ENCODE results near the gene ZNF277. TPM values are rescaled to one million over a fixed set of nuclear protein-coding genes. Genes with fewer than 3 reads are reported as not detected.

The ZNF277 gene
- total RNA-seq, 4 donors from 2014 or later, result 19.5 to 27.1 (median 25.7) TPM

GRCh38 chr7:112347088-112347487, 140.6 kb downstream of the ZNF277 start:
- TF ChIP-seq EP300 (IDR thresholded peaks at IDR 0.05) (no peak), POLR2AphosphoS5 (IDR thresholded peaks at IDR 0.05) (no peak), POLR2A (IDR thresholded peaks at IDR 0.05; ENCODE audit: low read depth) (no peak)
- TF ChIP-seq, protein P1, sequence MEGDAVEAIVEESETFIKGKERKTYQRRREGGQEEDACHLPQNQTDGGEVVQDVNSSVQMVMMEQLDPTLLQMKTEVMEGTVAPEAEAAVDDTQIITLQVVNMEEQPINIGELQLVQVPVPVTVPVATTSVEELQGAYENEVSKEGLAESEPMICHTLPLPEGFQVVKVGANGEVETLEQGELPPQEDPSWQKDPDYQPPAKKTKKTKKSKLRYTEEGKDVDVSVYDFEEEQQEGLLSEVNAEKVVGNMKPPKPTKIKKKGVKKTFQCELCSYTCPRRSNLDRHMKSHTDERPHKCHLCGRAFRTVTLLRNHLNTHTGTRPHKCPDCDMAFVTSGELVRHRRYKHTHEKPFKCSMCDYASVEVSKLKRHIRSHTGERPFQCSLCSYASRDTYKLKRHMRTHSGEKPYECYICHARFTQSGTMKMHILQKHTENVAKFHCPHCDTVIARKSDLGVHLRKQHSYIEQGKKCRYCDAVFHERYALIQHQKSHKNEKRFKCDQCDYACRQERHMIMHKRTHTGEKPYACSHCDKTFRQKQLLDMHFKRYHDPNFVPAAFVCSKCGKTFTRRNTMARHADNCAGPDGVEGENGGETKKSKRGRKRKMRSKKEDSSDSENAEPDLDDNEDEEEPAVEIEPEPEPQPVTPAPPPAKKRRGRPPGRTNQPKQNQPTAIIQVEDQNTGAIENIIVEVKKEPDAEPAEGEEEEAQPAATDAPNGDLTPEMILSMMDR (IDR thresholded peaks at IDR 0.05), result no peak
- Histone ChIP-seq H3K4me1 (peaks cover 0 to 7% (median 3%) of the 10 kb centered on the region in 4 donors), H3K9me3 (peaks cover 0 to 5% (median 3%) of the 10 kb centered on the region in 4 donors), H3K4me3 (no peak overlapping the region), H3K27ac (replicated peaks in 1 of 4) (no peak overlapping the region), H3K36me3 (peaks cover 0 to 25% (median 15%) of the 10 kb centered on the region in 4 donors), H3K27me3 (no peaks in the 10 kb centered on the region)
- no peak for DNase-seq (ENCODE audit: extremely low spot score)
- intact Hi-C loops (cut with DNase I), result no loop called here

DNA sequence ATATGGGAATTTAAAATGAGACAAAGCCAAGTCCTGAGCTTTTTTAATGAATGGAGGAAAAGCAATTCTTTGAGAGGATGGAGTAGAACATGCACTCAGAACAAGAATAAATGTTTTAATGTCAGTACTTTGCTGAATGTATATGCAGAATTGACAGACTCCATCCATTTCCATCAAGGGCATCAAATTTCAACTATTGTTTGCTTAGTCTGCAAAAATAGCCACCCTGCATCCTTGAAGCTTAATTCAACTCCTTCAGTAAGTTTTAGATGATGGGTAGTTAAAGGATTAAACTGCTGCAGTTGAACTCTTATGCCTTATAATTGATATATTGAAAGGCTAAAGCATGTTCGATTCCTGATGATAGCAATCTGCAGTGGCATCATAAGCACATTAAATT, 144.1 kb downstream of the ZNF277 start:
- Histone ChIP-seq H3K27me3 (no peaks in the 10 kb centered on the region), H3K4me1 (peaks cover 0 to 7% (median 3%) of the 10 kb centered on the region in 4 donors), H3K27ac (replicated peaks in 1 of 4) (no peak overlapping the region), H3K9me3 (peaks cover 0 to 5% (median 3%) of the 10 kb centered on the region in 4 donors), H3K36me3 (no peaks in the 10 kb centered on the region), H3K4me3 (no peak overlapping the region)
- TF ChIP-seq POLR2A (IDR thresholded peaks at IDR 0.05; ENCODE audit: low read depth) (no peak), EP300 (IDR thresholded peaks at IDR 0.05) (no peak)
- TF ChIP-seq, protein P1 (IDR thresholded peaks at IDR 0.05), result no peak
- no peak for DNase-seq (ENCODE audit: extremely low spot score)
- 91% methylated on average over 1 of the region's 1 CpG for WGBS
- intact Hi-C loops (cut with DNase I), result no loop called here

- no peaks in the 10 kb centered on the region for H3K9me3 ChIP-seq
- intact Hi-C loops (cut with DNase I), result no loop called here
- H3K36me3 ChIP-seq, result no peaks in the 10 kb centered on the region
- no peak for DNase-seq (ENCODE audit: extremely low spot score)
- H3K27ac ChIP-seq (replicated peaks in 1 of 4), result no peak overlapping the region
- 86% methylated on average over 2 of the region's 2 CpGs for WGBS
- no peaks in the 10 kb centered on the region for H3K27me3 ChIP-seq
- H3K4me3 ChIP-seq, result no peak overlapping the region
- TF ChIP-seq, protein P1 (IDR thresholded peaks at IDR 0.05), result no peak
- TF ChIP-seq POLR2A (IDR thresholded peaks at IDR 0.05; ENCODE audit: low read depth) (no peak), EP300 (IDR thresholded peaks at IDR 0.05) (no peak), POLR2AphosphoS5 (IDR thresholded peaks at IDR 0.05) (no peak)
- H3K4me1 ChIP-seq, result peaks cover 0 to 14% (median 1%) of the 10 kb centered on the region in 4 donors
Observed at GRCh38 chr7:112356596-112356995, 150.1 kb downstream of the ZNF277 start.

DNA sequence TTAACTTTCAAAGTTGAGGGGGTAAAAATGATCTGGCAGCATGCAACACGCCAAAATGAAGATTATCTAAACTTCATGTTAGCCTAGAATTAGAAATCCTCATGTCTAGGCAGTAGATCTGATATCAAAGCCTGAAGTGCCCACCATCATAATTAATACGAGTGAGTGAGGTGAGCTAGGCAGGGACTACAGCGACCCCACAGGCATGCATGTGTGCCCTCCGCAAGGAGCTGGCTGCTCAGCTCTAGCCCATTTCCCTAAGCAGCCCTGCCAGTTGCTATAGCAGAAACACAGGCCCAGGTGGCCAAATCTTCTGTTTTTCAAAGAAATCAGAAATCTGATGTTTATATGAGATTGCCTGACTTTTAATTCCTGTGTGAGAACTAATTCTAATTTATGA, 150.6 kb downstream of the ZNF277 start:
- Histone ChIP-seq H3K27ac (replicated peaks in 1 of 4) (no peak overlapping the region), H3K4me1 (peaks cover 0 to 14% (median 1%) of the 10 kb centered on the region in 4 donors), H3K9me3 (no peaks in the 10 kb centered on the region), H3K4me3 (no peak overlapping the region), H3K36me3 (no peaks in the 10 kb centered on the region), H3K27me3 (no peaks in the 10 kb centered on the region)
- no peak for TF ChIP-seq EP300 (IDR thresholded peaks at IDR 0.05)
- TF ChIP-seq POLR2A (IDR thresholded peaks at IDR 0.05; ENCODE audit: low read depth), result no peak
- no peak for TF ChIP-seq POLR2AphosphoS5 (IDR thresholded peaks at IDR 0.05)
- TF ChIP-seq, protein P1 (IDR thresholded peaks at IDR 0.05), result no peak
- no peak for DNase-seq (ENCODE audit: extremely low spot score)
- WGBS, result 92% methylated on average over 4 of the region's 4 CpGs
- intact Hi-C loops (cut with DNase I), result no loop called here

- no peaks in the 10 kb centered on the region for H3K36me3 ChIP-seq
- no peaks in the 10 kb centered on the region for H3K9me3 ChIP-seq
- no peak overlapping the region for H3K4me3 ChIP-seq
- H3K4me1 ChIP-seq, result peaks cover 0 to 14% (median 1%) of the 10 kb centered on the region in 4 donors
- intact Hi-C loops (cut with DNase I), result no loop called here
- DNase-seq (ENCODE audit: extremely low spot score), result no peak
- TF ChIP-seq EP300 (IDR thresholded peaks at IDR 0.05) (no peak), POLR2A (IDR thresholded peaks at IDR 0.05; ENCODE audit: low read depth) (no peak), POLR2AphosphoS5 (IDR thresholded peaks at IDR 0.05) (no peak)
- TF ChIP-seq, protein P1 (IDR thresholded peaks at IDR 0.05), result no peak
- H3K27me3 ChIP-seq, result no peaks in the 10 kb centered on the region
- no peak overlapping the region for H3K27ac ChIP-seq (replicated peaks in 1 of 4)
Observed at GRCh38 chr7:112358513-112358912, 152.0 kb downstream of the ZNF277 start.

All from esophagus muscularis mucosa (tissue), 4 donors.